ENCODE results near the gene CLNS1A.

The CLNS1A gene

GRCh38 chr11:77668760-77669159, 31.2 kb upstream of the CLNS1A start:
- DNase-seq (ENCODE audit: extremely low read depth, insufficient read length) = no peak
- no peak for TF ChIP-seq CTCF (IDR thresholded peaks at IDR 0.05; ENCODE audit: insufficient read depth, low read length, poor library complexity, severe bottlenecking)
- H3K4me3 ChIP-seq (replicated peaks; ENCODE audit: low read depth, low read length) = no peak overlapping the region
- H3K27me3 ChIP-seq (replicated peaks; ENCODE audit: control insufficient read depth, insufficient read depth, low read length) = no peaks in the 10 kb centered on the region
- H3K36me3 ChIP-seq (ENCODE audit: control insufficient read depth, insufficient read depth, low read length) = peaks cover 18% of the 10 kb centered on the region

- no peak for DNase-seq (ENCODE audit: extremely low read depth, insufficient read length)
- no peaks in the 10 kb centered on the region for H3K27me3 ChIP-seq (replicated peaks; ENCODE audit: control insufficient read depth, insufficient read depth, low read length)
- TF ChIP-seq CTCF (IDR thresholded peaks at IDR 0.05; ENCODE audit: insufficient read depth, low read length, poor library complexity, severe bottlenecking) = no peak
- H3K36me3 ChIP-seq (ENCODE audit: control insufficient read depth, insufficient read depth, low read length) = peaks cover 16% of the 10 kb centered on the region
- no peak overlapping the region for H3K4me3 ChIP-seq (replicated peaks; ENCODE audit: low read depth, low read length)
These were observed 27.8 kb upstream of the CLNS1A start for GRCh38 chr11:77665240-77665965.

GRCh38 chr11:77661670-77662069, 24.1 kb upstream of the CLNS1A start:
- Histone ChIP-seq H3K27me3 (replicated peaks; ENCODE audit: control insufficient read depth, insufficient read depth, low read length) (no peaks in the 10 kb centered on the region), H3K36me3 (ENCODE audit: control insufficient read depth, insufficient read depth, low read length) (no peaks in the 10 kb centered on the region; the same call in none of the 2 replicates), H3K4me3 (replicated peaks; ENCODE audit: low read depth, low read length) (no peak overlapping the region)
- no peak for DNase-seq (ENCODE audit: extremely low read depth, insufficient read length)
- TF ChIP-seq CTCF (IDR thresholded peaks at IDR 0.05; ENCODE audit: insufficient read depth, low read length, poor library complexity, severe bottlenecking) = no peak

- no peak for TF ChIP-seq CTCF (IDR thresholded peaks at IDR 0.05; ENCODE audit: insufficient read depth, low read length, poor library complexity, severe bottlenecking)
- Histone ChIP-seq H3K36me3 (ENCODE audit: control insufficient read depth, insufficient read depth, low read length) (no peaks in the 10 kb centered on the region; the same call in none of the 2 replicates), H3K4me3 (replicated peaks; ENCODE audit: low read depth, low read length) (no peak overlapping the region), H3K27me3 (replicated peaks; ENCODE audit: control insufficient read depth, insufficient read depth, low read length) (no peaks in the 10 kb centered on the region)
- DNase-seq (ENCODE audit: extremely low read depth, insufficient read length) = no peak
These were observed 23.4 kb upstream of the CLNS1A start for GRCh38 chr11:77660947-77661346.

GRCh38 chr11:77658213-77659013, 20.8 kb upstream of the CLNS1A start:
- no peak for DNase-seq (ENCODE audit: extremely low read depth, insufficient read length)
- TF ChIP-seq CTCF (IDR thresholded peaks at IDR 0.05; ENCODE audit: insufficient read depth, low read length, poor library complexity, severe bottlenecking) = no peak
- Histone ChIP-seq H3K4me3 (replicated peaks; ENCODE audit: low read depth, low read length) (no peak overlapping the region), H3K36me3 (ENCODE audit: control insufficient read depth, insufficient read depth, low read length) (no peaks in the 10 kb centered on the region), H3K27me3 (replicated peaks; ENCODE audit: control insufficient read depth, insufficient read depth, low read length) (no peaks in the 10 kb centered on the region)

All from GM06990 (cell line).